Transverse colon (tissue), 4 donors: ENCODE measurements around the gene FAM135A. TPM values are rescaled to one million over a fixed set of nuclear protein-coding genes. Genes with fewer than 3 reads are reported as not detected.

Source experiments
- DNase-seq: peaks from one replicate; pipeline ENCODE4 v3.0.0-alpha.2; 2019
- H3K27ac ChIP-seq, 4 donors: fragments of 200-600 bp; sonication (generic); 2 replicates each; pipeline ENCODE4 v1.5.1; 2016 to 2018; ENCODE audit warnings: inconsistent platforms in 4 of 4
- H3K27me3 ChIP-seq: fragments of 200-600 bp; sonication (generic); 2 replicates; pipeline ENCODE4 v1.5.1; 2017; ENCODE audit warnings: inconsistent platforms
- H3K36me3 ChIP-seq, 4 donors: fragments of 200-600 bp; sonication (generic); 2 replicates each; pipeline ENCODE4 v1.5.1; 2017 to 2019; ENCODE audit warnings: inconsistent platforms in 4 of 4
- H3K4me1 ChIP-seq, 4 donors: fragments of 200-600 bp; sonication (generic); 2 replicates each; pipeline ENCODE4 v1.5.1; 2017 to 2020; ENCODE audit warnings: inconsistent platforms in 4 of 4
- H3K4me3 ChIP-seq, 4 donors: fragments of 200-600 bp; sonication (generic); 1 replicate in 1 of 4; 2 replicates in 3 of 4; pipeline versions ENCODE4 v1.5.1 to v1.6.1; 2017 to 2019; ENCODE audit warnings: inconsistent platforms in 4 of 4
- H3K9me3 ChIP-seq, 2 donors: fragments of 200-600 bp; sonication (generic); 2 replicates each; pipeline ENCODE4 v1.5.1; 2017 to 2019; ENCODE audit warnings: inconsistent platforms in 2 of 2
- EP300 ChIP-seq: sonication (generic); formaldehyde crosslinking; IDR thresholded peaks from one replicate; pipeline ENCODE4 v1.6.1; 2017; ENCODE audit warnings: antibody characterized with exemption, low read depth
- POLR2A ChIP-seq: fragments of 450-650 bp; IDR thresholded peaks from one replicate; pipeline ENCODE4 v1.6.1; 2016; ENCODE audit warnings: antibody characterized with exemption, mild to moderate bottlenecking, moderate library complexity
- POLR2AphosphoS5 ChIP-seq, 3 donors: sonication (generic); formaldehyde crosslinking; IDR thresholded peaks; one replicate each; pipeline ENCODE4 v1.6.1; 2016; ENCODE audit warnings: antibody characterized with exemption in 3 of 3
- WGBS, 2 donors: methylation state at CpG; one replicate each; pipeline ENCODE4 v1.1.5; 2018; ENCODE audit warnings: low coverage in 1 of 2; 5-methylcytosine and 5-hydroxymethylcytosine counted together
- in situ Hi-C, 4 donors: fragments of 200-750 bp; cut with MboI; loops; one replicate each; pipeline versions ENCODE4 v1.15.0 to v1.15.1; 2017; ENCODE audit warnings: low sequenced_read_pairs in 3 of 4, low pct_ligation_motif_present in 1 of 4, low pct_unique_long_range_greater_than_20kb in 1 of 4
- intact Hi-C: fragments of 100-400 bp; cut with DNase I; formaldehyde crosslinking; loops from one replicate; pipeline ENCODE4 v1.15.1; 2023; ENCODE audit warnings: low total_unique reads
- total RNA-seq, 4 donors: library from RNA; depleted of rRNA; stranded (reverse); fragments of >200 nt; gene quantifications; one replicate each; pipeline ENCODE4 v1.1.0, GENCODE V29; 2016
- TF ChIP-seq, protein P1 (sequence below), 5 experiments: fragments of 200-600 bp in 3 of 5; fragments of 450-650 bp in 2 of 5; sonication (generic) in 3 of 5; IDR thresholded peaks; 1 replicate in 2 of 5; 2 replicates in 3 of 5; pipeline ENCODE4 v1.5.1; 2016 to 2017; ENCODE audit warnings: antibody characterized with exemption in 5 of 5, inconsistent platforms in 3 of 5, mild to moderate bottlenecking in 2 of 5, moderate library complexity in 1 of 5

FAM135A gene
- total RNA-seq, 4 donors from 2014 or later: 38.9 to 115 (median 65.7) TPM

DNA sequence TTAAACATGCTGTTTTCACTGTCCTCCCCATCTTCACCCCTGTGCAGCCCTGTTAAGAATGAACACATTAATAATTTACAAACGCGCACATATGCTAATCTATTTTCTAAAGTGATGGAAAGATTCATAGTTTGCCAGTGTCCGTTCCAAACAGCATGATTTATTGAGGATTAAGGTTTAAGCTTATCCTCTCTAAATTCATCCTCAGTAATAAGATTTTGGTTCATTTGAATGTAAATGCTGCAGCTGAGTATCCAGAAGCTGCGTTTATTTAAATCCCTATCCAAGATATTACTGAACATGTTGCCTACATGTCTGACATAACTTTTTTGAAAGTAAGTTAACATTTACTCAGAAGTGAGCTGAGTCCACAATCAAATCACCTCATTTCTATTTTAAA, 42.8 kb upstream of the FAM135A start:
- Histone ChIP-seq H3K36me3 (no peaks in the 10 kb centered on the region), H3K4me1 (peaks cover 0 to 12% (median 2%) of the 10 kb centered on the region in 4 donors), H3K27me3 (no peaks in the 10 kb centered on the region), H3K4me3 (no peak overlapping the region), H3K27ac (no peak overlapping the region), H3K9me3 (no peaks in the 10 kb centered on the region)
- 74 to 81% methylated on average over 4 of the region's 4 CpGs for WGBS, 2 donors
- in situ Hi-C loops (no loop called here), intact Hi-C loops (no loop called here)
- TF ChIP-seq POLR2AphosphoS5 (IDR thresholded peaks at IDR 0.05): no peak
- no peak for TF ChIP-seq EP300
- no peak for TF ChIP-seq POLR2A
- TF ChIP-seq, protein P1, sequence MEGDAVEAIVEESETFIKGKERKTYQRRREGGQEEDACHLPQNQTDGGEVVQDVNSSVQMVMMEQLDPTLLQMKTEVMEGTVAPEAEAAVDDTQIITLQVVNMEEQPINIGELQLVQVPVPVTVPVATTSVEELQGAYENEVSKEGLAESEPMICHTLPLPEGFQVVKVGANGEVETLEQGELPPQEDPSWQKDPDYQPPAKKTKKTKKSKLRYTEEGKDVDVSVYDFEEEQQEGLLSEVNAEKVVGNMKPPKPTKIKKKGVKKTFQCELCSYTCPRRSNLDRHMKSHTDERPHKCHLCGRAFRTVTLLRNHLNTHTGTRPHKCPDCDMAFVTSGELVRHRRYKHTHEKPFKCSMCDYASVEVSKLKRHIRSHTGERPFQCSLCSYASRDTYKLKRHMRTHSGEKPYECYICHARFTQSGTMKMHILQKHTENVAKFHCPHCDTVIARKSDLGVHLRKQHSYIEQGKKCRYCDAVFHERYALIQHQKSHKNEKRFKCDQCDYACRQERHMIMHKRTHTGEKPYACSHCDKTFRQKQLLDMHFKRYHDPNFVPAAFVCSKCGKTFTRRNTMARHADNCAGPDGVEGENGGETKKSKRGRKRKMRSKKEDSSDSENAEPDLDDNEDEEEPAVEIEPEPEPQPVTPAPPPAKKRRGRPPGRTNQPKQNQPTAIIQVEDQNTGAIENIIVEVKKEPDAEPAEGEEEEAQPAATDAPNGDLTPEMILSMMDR (IDR thresholded peaks at IDR 0.05): no peak
- DNase-seq: no peak

DNA sequence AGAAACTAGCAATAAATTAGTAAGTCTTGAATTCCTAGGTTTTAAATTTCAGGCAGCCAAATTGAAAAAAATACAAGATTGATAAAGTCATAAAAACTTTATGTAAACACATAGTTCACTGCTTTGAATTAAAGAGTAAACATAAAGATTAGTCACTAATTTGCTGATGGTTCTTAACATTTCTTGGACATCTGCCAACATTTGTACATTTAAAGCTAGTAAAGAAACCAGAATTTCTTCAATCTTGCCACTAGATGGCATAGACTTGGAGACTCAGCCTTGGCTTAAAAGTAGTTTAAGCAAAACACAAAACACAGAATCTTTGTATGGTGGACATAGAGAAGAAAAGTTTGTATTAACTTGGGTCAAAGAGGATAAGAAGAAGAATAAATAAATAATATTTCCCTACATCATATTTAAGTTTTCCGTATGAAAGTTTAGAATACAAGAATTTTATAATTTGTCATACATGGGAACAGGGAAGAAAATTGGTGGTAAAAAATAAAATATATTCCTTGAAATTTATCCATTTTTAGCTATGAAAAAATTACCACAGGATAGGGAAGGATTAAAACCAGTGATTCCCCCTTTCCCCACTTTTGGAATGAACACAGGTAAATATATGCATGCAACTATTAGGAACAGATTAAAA, 41.7 kb upstream of the FAM135A start:
- Histone ChIP-seq H3K27ac (no peak overlapping the region), H3K9me3 (no peaks in the 10 kb centered on the region), H3K4me3 (no peak overlapping the region), H3K36me3 (no peaks in the 10 kb centered on the region), H3K27me3 (no peaks in the 10 kb centered on the region), H3K4me1 (peaks cover 0 to 12% (median 2%) of the 10 kb centered on the region in 4 donors)
- in situ Hi-C loops (no loop called here), intact Hi-C loops (no loop called here)
- WGBS, 2 donors: 7 to 13% methylated on average over 1 of the region's 1 CpG
- DNase-seq: no peak
- TF ChIP-seq, protein P1 (IDR thresholded peaks at IDR 0.05): peak; percentile 59 to 86 (median 67)
- peak in 2 of 3 donors; percentile 52 to 63 for TF ChIP-seq POLR2AphosphoS5 (IDR thresholded peaks at IDR 0.05)
- no peak for TF ChIP-seq POLR2A

DNA sequence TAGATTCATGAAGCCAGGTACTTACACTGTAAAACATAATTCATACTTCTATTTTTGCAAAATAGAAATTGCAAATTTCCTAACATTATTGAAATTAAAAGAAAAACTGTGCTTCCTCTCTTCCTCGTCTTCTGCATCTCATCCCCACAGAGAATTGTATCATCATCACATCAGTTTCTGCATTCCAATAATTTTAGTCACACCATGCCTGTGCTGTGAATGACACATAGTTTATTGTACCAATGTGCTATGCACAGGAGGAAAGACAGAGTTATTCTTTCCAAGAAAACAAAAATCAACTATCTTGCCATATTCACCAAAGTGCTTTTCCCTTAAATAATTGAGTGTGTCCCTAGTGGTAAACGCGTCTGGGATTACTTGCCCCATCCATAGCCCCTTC, 38.1 kb upstream of the FAM135A start:
- Histone ChIP-seq H3K4me1 (peaks cover 0 to 19% (median 0%) of the 10 kb centered on the region in 4 donors), H3K27me3 (no peaks in the 10 kb centered on the region), H3K4me3 (no peak overlapping the region), H3K36me3 (no peaks in the 10 kb centered on the region), H3K27ac (no peak overlapping the region), H3K9me3 (no peaks in the 10 kb centered on the region)
- TF ChIP-seq EP300: no peak
- TF ChIP-seq POLR2A: no peak
- TF ChIP-seq, protein P1 (IDR thresholded peaks at IDR 0.05): no peak
- no peak for TF ChIP-seq POLR2AphosphoS5 (IDR thresholded peaks at IDR 0.05)
- in situ Hi-C loops: no loop called here
- DNase-seq: no peak
- intact Hi-C loops: no loop called here
- 50 to 75% methylated on average over 1 to 3 of the region's 3 CpGs for WGBS, 2 donors

DNA sequence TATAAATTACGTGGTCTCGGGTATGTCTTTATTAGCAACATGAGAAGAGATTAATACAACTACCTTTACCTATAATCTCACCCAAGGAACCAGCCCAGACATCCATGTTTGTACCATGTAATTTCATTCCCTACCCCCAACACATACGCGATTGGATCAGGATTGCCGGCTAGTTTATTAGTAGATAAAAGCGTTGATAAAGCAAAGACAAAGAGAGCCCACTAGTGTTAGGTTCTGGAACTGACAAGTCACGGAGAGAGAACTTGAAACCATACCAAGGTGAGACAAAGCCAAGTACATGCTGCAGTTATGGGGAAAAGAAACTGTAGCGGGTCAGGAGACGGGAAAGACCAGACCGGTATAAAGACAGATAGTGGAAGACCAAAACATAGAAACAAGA, 37.4 kb upstream of the FAM135A start:
- Histone ChIP-seq H3K9me3 (no peaks in the 10 kb centered on the region), H3K36me3 (no peaks in the 10 kb centered on the region), H3K4me1 (peaks cover 0 to 20% (median 0%) of the 10 kb centered on the region in 4 donors), H3K4me3 (no peak overlapping the region), H3K27me3 (no peaks in the 10 kb centered on the region), H3K27ac (no peak overlapping the region)
- intact Hi-C loops: no loop called here
- in situ Hi-C loops: no loop called here
- no peak for DNase-seq
- TF ChIP-seq POLR2AphosphoS5 (IDR thresholded peaks at IDR 0.05) (no peak), POLR2A (no peak)
- TF ChIP-seq, protein P1 (IDR thresholded peaks at IDR 0.05): peak in 1 of 5 experiments; percentile 10
- 83 to 93% methylated on average over 8 to 10 of the region's 10 CpGs for WGBS, 2 donors
